NCI-H2029 (cell line): ENCODE results near the gene TRDN.
"Not testable (repeated sequence)": the region's sequence is repeated elsewhere in the genome, so short reads cannot be mapped to it uniquely, and the experiment has no call there.

Experiments
- DNase-seq: peaks from one replicate; lab custom pipeline; 2025; lab: John Stamatoyannopoulos, UW

The TRDN gene

DNA sequence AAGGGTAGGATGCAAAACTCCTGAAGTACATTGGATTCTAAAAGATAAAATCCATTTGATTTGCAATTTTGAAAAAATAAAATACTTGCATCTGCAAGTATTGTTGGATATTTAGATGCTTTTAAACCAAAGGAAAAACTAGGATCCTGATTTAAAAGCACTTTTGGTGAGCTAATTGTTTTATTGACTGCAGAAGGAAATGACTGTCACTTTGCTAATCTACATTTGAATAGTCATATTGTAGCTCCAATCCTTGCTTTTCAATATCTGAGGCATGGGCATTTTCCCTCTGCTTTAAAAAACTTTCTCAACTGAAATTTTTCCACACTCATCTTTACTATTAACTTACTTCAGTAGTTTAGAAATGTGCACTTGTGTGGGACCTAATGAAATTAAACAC is 74.1 kb downstream of the TRDN start:
- no peak for DNase-seq

DNA sequence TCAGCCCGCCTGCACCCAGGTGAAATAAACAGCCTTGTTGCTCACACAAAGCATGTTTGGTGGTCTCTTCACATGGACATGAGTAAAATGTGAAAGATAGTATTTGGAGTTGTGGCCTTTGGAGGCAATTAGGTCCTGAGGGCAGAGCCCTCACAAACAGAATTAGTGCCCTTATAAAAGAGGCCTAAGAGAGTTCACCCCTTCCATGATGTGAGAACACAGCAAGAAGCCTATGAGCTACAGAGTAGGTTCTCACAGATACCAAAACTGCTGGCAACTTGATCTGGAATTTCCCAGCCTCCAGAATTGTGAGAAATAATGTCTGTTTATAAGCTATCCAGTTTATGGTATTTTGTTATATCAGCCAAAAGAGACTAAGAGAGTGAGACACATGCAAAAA is 74.5 kb downstream of the TRDN start:
- no peak for DNase-seq

GRCh38 chr6:123559816-123560215 is 76.9 kb downstream of the TRDN start:
- not testable (repeated sequence) for DNase-seq

GRCh38 chr6:123557474-123557873 is 79.3 kb downstream of the TRDN start:
- not testable (repeated sequence) for DNase-seq

DNA sequence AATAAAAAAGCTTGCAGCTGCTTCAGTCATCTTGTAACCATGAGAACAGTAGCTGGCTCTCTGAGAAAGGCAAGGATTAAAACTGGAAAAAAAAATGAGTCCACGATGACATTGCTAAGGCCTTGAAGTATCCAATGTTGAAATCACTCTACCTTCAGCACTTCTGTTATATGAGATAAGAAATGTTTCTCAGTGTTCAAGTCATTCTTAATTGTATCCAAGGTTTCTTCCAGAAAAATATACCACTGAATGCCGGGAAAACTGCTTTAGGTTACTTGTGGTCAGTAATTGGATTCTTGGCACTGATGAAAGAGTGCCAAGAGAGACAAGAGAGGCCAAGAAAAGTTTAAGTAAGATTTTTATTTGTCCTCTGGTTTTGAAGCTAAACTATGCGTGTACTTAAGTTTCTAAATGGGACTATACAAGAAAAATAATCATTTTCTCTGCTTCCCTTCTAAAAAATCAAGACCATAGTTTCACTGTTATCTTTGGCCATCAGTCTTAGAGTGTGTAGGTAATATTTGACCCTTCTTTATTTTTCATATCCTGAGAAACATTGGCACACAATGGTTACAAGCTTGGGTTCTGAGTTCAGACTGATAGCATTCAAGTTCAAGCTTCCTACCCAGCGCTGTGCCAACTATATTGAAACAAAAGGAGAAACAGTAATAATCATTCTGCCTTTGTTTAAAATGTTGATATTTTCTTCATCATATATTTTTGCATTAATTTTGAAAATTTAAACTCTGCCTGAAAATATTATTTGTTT is 84.6 kb downstream of the TRDN start:
- no peak for DNase-seq

- DNase-seq: no peak
Observed at GRCh38 chr6:123550052-123550617, 86.6 kb downstream of the TRDN start.

- no peak for DNase-seq
Observed at GRCh38 chr6:123549476-123549875, 87.3 kb downstream of the TRDN start.

GRCh38 chr6:123547216-123547978 is 89.4 kb downstream of the TRDN start:
- no peak for DNase-seq

GRCh38 chr6:123546537-123546936 is 90.2 kb downstream of the TRDN start:
- no peak for DNase-seq

GRCh38 chr6:123541462-123541861 is 95.3 kb downstream of the TRDN start:
- DNase-seq: no peak

- no peak for DNase-seq
Observed at GRCh38 chr6:123533862-123534648, 102.7 kb downstream of the TRDN start.

- no peak for DNase-seq
Observed at GRCh38 chr6:123529843-123530242, 106.9 kb downstream of the TRDN start.

DNA sequence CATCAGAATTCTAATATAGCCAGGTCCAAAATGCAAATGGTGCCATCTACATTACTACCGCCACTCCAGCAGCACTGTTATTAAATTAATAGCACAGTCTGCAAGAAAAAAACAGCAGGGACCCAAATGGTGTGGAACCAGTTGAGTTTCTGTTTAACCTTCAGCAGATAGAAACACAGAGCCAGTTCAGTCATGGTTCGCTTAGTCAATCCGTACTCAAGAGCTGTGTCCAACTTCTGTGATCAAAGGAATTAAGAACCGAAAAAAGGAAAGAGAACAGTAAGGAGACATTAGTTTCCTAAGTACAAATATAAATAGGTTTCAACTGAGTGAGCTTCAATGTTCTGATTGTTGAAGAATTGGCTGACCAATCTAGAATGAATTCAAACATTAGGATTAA is 107.7 kb downstream of the TRDN start:
- no peak for DNase-seq

GRCh38 chr6:123527406-123527805 is 109.3 kb downstream of the TRDN start:
- no peak for DNase-seq

GRCh38 chr6:123526128-123526527 is 110.6 kb downstream of the TRDN start:
- no peak for DNase-seq

DNA sequence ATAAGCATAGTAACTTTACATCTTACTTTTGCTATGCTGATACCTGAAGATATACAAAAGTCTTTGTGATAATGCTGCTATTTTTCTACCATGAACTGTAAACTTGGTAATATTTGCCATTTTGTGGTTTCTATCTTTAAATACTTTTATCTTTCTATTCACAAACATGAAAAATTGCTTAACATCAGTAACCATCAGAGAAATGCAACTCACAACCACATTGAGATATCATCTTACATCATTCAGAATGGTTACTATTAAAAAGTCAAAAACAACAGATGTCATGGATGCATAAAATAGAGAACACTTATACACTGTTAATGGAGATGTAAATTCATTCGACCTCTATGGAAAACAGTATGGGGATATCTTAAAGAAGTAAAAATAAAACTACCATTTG is 112.0 kb downstream of the TRDN start:
- no peak for DNase-seq

GRCh38 chr6:123520217-123520616 is 116.5 kb downstream of the TRDN start:
- DNase-seq: no peak

DNA sequence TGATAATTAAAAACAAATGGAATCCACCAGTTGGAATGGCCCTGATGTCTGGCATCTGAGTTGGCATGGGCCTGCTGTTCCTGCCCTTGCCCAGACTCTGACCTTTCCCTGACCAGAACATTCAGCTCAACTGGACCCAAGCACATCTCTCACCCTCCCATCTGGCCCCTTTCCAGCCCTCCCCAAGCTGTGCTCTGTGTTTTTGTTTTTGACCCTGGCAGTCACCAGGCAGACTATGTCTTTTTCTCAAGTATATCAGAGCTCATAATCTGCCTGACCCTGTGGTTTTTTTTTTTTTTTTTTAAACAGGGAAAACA is 117.6 kb downstream of the TRDN start:
- DNase-seq: no peak

DNA sequence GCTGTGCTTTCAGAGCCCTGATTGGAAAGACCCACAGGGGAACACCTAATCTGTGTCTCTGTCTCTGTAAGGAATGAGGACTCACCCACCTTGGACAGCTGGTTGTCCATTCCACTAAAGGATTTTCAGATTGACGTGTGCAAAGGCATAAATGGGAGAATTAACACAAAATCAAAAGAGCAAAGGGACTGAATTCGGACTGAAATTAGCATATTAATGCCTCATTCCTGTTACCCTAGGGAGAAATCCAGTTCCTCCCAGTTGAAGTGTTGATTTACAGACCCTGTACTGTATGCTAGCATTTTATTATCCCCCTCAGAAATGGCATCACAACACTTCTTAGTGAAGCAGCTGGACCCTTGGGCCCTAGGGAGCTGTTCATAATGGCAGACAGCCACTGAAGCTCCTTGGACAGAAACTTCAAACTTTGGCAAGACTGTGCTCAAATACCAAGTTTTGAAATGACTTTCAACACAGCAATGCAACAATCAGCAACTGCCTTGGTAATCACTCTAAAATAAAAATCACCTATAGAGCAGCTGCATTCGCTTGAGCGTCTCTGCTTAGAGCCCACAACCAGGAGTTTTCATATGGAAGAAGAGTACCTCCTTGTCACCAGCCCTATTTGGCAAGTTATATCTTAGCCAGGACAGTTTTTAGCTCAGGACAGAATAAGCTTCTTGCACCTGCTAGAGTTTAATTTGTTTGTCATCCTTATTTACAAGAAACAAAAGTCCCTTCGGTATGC is 118.1 kb downstream of the TRDN start:
- no peak for DNase-seq

DNA sequence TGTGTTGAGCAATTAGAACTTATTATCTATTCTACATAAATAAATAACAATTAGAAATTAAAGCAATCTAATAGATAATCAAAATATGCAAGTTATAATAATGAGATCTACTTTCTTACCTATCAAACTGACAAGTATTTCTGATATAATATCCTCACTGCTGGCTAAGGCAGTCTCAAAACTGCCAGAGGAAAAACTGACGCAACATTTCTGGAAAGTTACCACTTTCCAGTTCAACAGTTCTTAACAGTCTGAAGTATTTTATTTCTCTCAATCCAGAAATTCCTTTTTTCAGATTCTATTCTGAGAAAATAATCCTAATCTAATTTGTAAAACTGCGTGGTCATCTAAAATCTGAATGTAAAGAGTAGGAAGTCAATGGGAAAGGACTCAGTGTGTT is 121.0 kb downstream of the TRDN start:
- DNase-seq: no peak

DNA sequence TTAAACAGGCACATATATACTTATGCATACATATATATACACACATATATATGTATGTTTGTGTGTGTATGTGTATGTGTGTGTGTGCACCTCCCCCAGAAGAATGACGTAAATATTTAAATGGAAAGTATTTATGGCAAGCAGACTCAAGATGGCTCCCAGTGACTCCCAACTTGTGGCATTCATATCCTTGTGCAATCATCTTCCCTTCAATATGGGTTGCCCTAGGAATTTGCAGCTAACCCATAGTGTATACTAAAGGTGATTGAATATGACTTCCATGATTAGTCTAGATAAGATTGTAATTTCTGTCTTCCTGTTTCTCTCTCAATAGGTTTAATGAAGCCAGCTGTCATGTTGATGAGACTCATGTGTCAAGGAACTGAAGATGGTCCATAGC is 127.6 kb downstream of the TRDN start:
- DNase-seq: no peak

DNA sequence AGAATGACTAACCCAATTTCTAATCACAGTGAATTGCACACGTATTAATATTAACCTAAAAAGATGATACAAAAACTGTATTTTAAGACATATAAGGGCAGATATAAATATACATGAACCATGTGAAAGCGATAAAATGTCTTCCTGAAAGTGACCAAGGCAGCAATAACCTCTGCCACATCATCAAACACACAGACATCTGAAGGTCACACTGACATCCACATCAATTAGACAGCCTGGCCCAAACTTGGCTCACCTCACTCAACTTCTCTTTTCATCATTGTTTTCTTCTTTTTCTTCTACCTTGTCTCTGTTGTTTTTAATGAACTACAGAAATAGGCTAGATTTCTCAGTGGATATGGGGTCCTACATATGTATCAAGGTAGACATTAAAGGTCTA is 128.5 kb downstream of the TRDN start:
- DNase-seq: no peak
